Rectal smooth muscle tissue (tissue), 1 donor: ENCODE data around the gene INSYN1.
"Not testable (repeated sequence)": the region's sequence is repeated elsewhere in the genome, so short reads cannot be mapped to it uniquely, and the experiment has no call there.

Experiments
- H3K27ac ChIP-seq: one replicate; pipeline ENCODE4 v1.7.0; 2013; ENCODE audit warnings: low read depth, low read length, inconsistent platforms
- H3K27me3 ChIP-seq: one replicate; pipeline ENCODE4 v1.7.0; 2013; ENCODE audit warnings: low read length; ENCODE audit not compliant: control insufficient read depth, insufficient read depth
- H3K36me3 ChIP-seq: one replicate; pipeline ENCODE4 v1.7.0; 2013; ENCODE audit warnings: low read length; ENCODE audit not compliant: control insufficient read depth, insufficient read depth
- H3K4me1 ChIP-seq: one replicate; pipeline ENCODE4 v1.7.0; 2013; ENCODE audit warnings: low read length; ENCODE audit not compliant: control insufficient read depth, insufficient read depth
- H3K4me3 ChIP-seq: one replicate; pipeline ENCODE4 v1.7.0; 2013; ENCODE audit warnings: low read length
- H3K9ac ChIP-seq: one replicate; pipeline ENCODE4 v1.7.0; 2013; ENCODE audit warnings: low read length

INSYN1 gene

GRCh38 chr15:73741321-73741836, 11.8 kb downstream of the INSYN1 start:
- H3K27me3 ChIP-seq = no peaks in the 10 kb centered on the region
- no peak overlapping the region for H3K27ac ChIP-seq
- H3K4me3 ChIP-seq = no peak overlapping the region
- H3K4me1 ChIP-seq = no peaks in the 10 kb centered on the region
- no peak overlapping the region for H3K9ac ChIP-seq
- H3K36me3 ChIP-seq = no peaks in the 10 kb centered on the region

- Histone ChIP-seq H3K36me3 (no peaks in the 10 kb centered on the region), H3K4me1 (no peaks in the 10 kb centered on the region), H3K27me3 (no peaks in the 10 kb centered on the region), H3K4me3 (no peak overlapping the region), H3K9ac (no peak overlapping the region), H3K27ac (no peak overlapping the region)
Measured at GRCh38 chr15:73740152-73741048, 12.8 kb downstream of the INSYN1 start.

GRCh38 chr15:73737535-73737934, 15.6 kb downstream of the INSYN1 start:
- Histone ChIP-seq H3K36me3 (no peaks in the 10 kb centered on the region), H3K27ac (no peak overlapping the region), H3K9ac (no peak overlapping the region), H3K27me3 (no peaks in the 10 kb centered on the region), H3K4me3 (no peak overlapping the region), H3K4me1 (no peaks in the 10 kb centered on the region)

GRCh38 chr15:73732930-73733329, 20.2 kb downstream of the INSYN1 start:
- H3K9ac ChIP-seq = no peak overlapping the region
- H3K4me1 ChIP-seq = no peaks in the 10 kb centered on the region
- H3K27me3 ChIP-seq = no peaks in the 10 kb centered on the region
- no peaks in the 10 kb centered on the region for H3K36me3 ChIP-seq
- H3K4me3 ChIP-seq = no peak overlapping the region
- H3K27ac ChIP-seq = no peak overlapping the region

- not testable (repeated sequence) for H3K27me3 ChIP-seq, H3K27ac ChIP-seq, H3K4me3 ChIP-seq, H3K36me3 ChIP-seq, H3K4me1 ChIP-seq, H3K9ac ChIP-seq
Measured at GRCh38 chr15:73732051-73732450, 21.1 kb downstream of the INSYN1 start.

- Histone ChIP-seq H3K4me3 (no peak overlapping the region), H3K36me3 (no peaks in the 10 kb centered on the region), H3K4me1 (no peaks in the 10 kb centered on the region), H3K27ac (no peak overlapping the region), H3K27me3 (no peaks in the 10 kb centered on the region), H3K9ac (no peak overlapping the region)
Measured at GRCh38 chr15:73727330-73727976, 25.7 kb downstream of the INSYN1 start.

- H3K27me3 ChIP-seq = no peaks in the 10 kb centered on the region
- H3K9ac ChIP-seq = no peak overlapping the region
- H3K4me1 ChIP-seq = no peaks in the 10 kb centered on the region
- H3K4me3 ChIP-seq = no peak overlapping the region
- no peak overlapping the region for H3K27ac ChIP-seq
- H3K36me3 ChIP-seq = no peaks in the 10 kb centered on the region
Measured at GRCh38 chr15:73724212-73724611, 28.9 kb downstream of the INSYN1 start.

- H3K27ac ChIP-seq = no peak overlapping the region
- no peak overlapping the region for H3K9ac ChIP-seq
- H3K4me1 ChIP-seq = no peaks in the 10 kb centered on the region
- H3K27me3 ChIP-seq = no peaks in the 10 kb centered on the region
- H3K36me3 ChIP-seq = no peaks in the 10 kb centered on the region
- H3K4me3 ChIP-seq = no peak overlapping the region
Measured at GRCh38 chr15:73723191-73723590, 30.0 kb downstream of the INSYN1 start.

GRCh38 chr15:73722425-73722824, 30.7 kb downstream of the INSYN1 start:
- H3K27ac ChIP-seq = no peak overlapping the region
- H3K36me3 ChIP-seq = no peaks in the 10 kb centered on the region
- no peak overlapping the region for H3K9ac ChIP-seq
- H3K27me3 ChIP-seq = no peaks in the 10 kb centered on the region
- H3K4me3 ChIP-seq = no peak overlapping the region
- H3K4me1 ChIP-seq = no peaks in the 10 kb centered on the region

GRCh38 chr15:73718694-73719093, 34.5 kb downstream of the INSYN1 start:
- H3K9ac ChIP-seq = no peak overlapping the region
- no peaks in the 10 kb centered on the region for H3K27me3 ChIP-seq
- H3K27ac ChIP-seq = no peak overlapping the region
- no peak overlapping the region for H3K4me3 ChIP-seq
- no peaks in the 10 kb centered on the region for H3K36me3 ChIP-seq
- H3K4me1 ChIP-seq = no peaks in the 10 kb centered on the region

GRCh38 chr15:73717802-73718201, 35.3 kb downstream of the INSYN1 start:
- H3K4me1 ChIP-seq = no peaks in the 10 kb centered on the region
- H3K27ac ChIP-seq = no peak overlapping the region
- H3K4me3 ChIP-seq = no peak overlapping the region
- H3K36me3 ChIP-seq = peaks cover 7% of the 10 kb centered on the region
- H3K27me3 ChIP-seq = no peaks in the 10 kb centered on the region
- no peak overlapping the region for H3K9ac ChIP-seq

- Histone ChIP-seq H3K36me3 (peaks cover 11% of the 10 kb centered on the region), H3K27ac (no peak overlapping the region), H3K4me3 (no peak overlapping the region), H3K4me1 (no peaks in the 10 kb centered on the region), H3K27me3 (no peaks in the 10 kb centered on the region), H3K9ac (no peak overlapping the region)
Measured at GRCh38 chr15:73717206-73717605, 35.9 kb downstream of the INSYN1 start.
